Measurements from ENCODE around the gene TEX19.
"Not testable (repeated sequence)": the region's sequence is repeated elsewhere in the genome, so short reads cannot be mapped to it uniquely, and the experiment has no call there.

GRCh38 chr17:82347994-82348393 is 11.1 kb upstream of the TEX19 start:
- TF ChIP-seq POLR2A, CTCF, EP300 (IDR thresholded peaks at IDR 0.05): not testable (repeated sequence)
